Jurkat, Clone E6-1 (cell line): ENCODE data around the gene L3MBTL1.
A peak's percentile ranks its signal among the peaks of the same experiment; 100 is the strongest.

ENCODE experiments used
- DNase-seq: peaks from one replicate; pipeline ENCODE4 v3.0.0-alpha.2; 2011; ENCODE audit warnings: low read depth, low spot score
- H3K4me3 ChIP-seq: 2 replicates; pipeline ENCODE4 v1.5.1; 2011; ENCODE audit warnings: mild to moderate bottlenecking, low read length, control low read depth, moderate library complexity

Gene L3MBTL1

GRCh38 chr20:43532416-43533055, 25.0 kb downstream of the L3MBTL1 start:
- DNase-seq: no peak
- H3K4me3 ChIP-seq: no peak overlapping the region

GRCh38 chr20:43533060-43533459, 25.6 kb downstream of the L3MBTL1 start:
- DNase-seq: no peak
- H3K4me3 ChIP-seq: no peak overlapping the region

GRCh38 chr20:43534016-43534415, 26.5 kb downstream of the L3MBTL1 start:
- H3K4me3 ChIP-seq: no peak overlapping the region
- no peak for DNase-seq

GRCh38 chr20:43534791-43535350, 27.4 kb downstream of the L3MBTL1 start:
- DNase-seq: no peak
- no peak overlapping the region for H3K4me3 ChIP-seq

GRCh38 chr20:43535370-43536004, 28.0 kb downstream of the L3MBTL1 start:
- H3K4me3 ChIP-seq: no peak overlapping the region
- no peak for DNase-seq

- H3K4me3 ChIP-seq: no peak overlapping the region
- DNase-seq: no peak
These were observed 28.7 kb downstream of the L3MBTL1 start for GRCh38 chr20:43536041-43536816.

GRCh38 chr20:43536817-43537440, 29.4 kb downstream of the L3MBTL1 start:
- no peak overlapping the region for H3K4me3 ChIP-seq
- no peak for DNase-seq

- DNase-seq: peak; percentile 70
These were observed 30.7 kb downstream of the L3MBTL1 start for GRCh38 chr20:43537921-43538877.

GRCh38 chr20:43538878-43539700, 31.6 kb downstream of the L3MBTL1 start:
- H3K4me3 ChIP-seq: no peak overlapping the region
- no peak for DNase-seq

More at GRCh38 chr20:43537921-43538877, 30.7 kb downstream of the L3MBTL1 start:
- H3K4me3 ChIP-seq: no peak overlapping the region

GRCh38 chr20:43539975-43540672, 32.6 kb downstream of the L3MBTL1 start:
- no peak overlapping the region for H3K4me3 ChIP-seq
- DNase-seq: no peak

- DNase-seq: no peak
- H3K4me3 ChIP-seq: no peak overlapping the region
These were observed 33.2 kb downstream of the L3MBTL1 start for GRCh38 chr20:43540673-43541060.

GRCh38 chr20:43541214-43541613, 33.7 kb downstream of the L3MBTL1 start:
- H3K4me3 ChIP-seq: no peak overlapping the region
- no peak for DNase-seq

- no peak overlapping the region for H3K4me3 ChIP-seq
- DNase-seq: no peak
These were observed 34.7 kb downstream of the L3MBTL1 start for GRCh38 chr20:43542161-43542560.

- no peak overlapping the region for H3K4me3 ChIP-seq
- no peak for DNase-seq
These were observed 35.2 kb downstream of the L3MBTL1 start for GRCh38 chr20:43542674-43543073.

- DNase-seq: no peak
- H3K4me3 ChIP-seq: no peak overlapping the region
These were observed 35.6 kb downstream of the L3MBTL1 start for GRCh38 chr20:43543138-43543537.

GRCh38 chr20:43544501-43544900, 37.0 kb downstream of the L3MBTL1 start:
- DNase-seq: no peak
- H3K4me3 ChIP-seq: no peak overlapping the region
